Stimulated activated CD4-positive, alpha-beta T cell treated with anti-CD3 and anti-CD28 coated beads, TNF-alpha, amount 100 ng/mL, for 48 hours (primary cell): ENCODE data around the gene CENPO.

Experiments
- DNase-seq, 3 donors: peaks; one replicate each; pipeline ENCODE4 v3.0.0-alpha.2; 2020; ENCODE audit warnings: low read depth in 3 of 3

The CENPO gene

DNA sequence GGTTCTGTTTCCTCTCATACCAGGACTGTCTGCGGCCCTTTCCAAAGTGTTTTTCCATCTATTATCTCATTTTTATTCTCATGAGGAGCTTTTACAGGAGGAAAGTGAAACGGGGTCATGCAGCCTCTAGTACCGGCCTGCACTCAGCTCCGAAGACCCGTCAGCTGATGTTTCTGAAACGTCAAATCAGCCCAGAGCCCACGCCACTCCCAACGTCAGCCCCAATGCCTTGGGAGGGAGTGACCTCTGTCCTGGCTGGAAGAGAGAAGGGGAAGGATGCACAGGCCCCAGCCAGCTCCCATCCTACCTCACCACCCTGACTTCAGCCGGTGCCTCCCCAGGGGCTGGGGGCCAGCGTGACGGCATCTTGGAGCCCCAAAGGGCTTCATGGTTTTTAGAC, 68.3 kb downstream of the CENPO start:
- no peak for DNase-seq

DNA sequence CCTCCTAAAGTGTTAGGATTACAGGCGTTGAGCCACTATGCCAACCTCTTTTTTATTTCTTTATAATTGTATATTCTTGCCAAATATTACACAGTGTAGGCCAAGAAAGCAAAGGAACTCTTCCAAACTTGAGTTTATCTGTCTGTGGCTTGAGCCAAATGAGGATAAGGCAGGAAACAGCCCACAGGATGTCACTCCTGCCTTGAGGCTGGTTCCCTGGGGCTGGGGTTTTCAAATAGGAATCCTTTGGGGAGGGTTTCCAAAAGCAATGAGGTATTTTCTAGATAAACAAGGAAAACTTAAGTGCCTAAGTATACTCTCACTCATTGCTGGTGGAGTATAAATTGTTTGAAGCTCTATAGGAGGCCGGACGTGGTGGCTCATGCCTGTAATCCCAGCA, 70.4 kb downstream of the CENPO start:
- DNase-seq, result no peak

DNA sequence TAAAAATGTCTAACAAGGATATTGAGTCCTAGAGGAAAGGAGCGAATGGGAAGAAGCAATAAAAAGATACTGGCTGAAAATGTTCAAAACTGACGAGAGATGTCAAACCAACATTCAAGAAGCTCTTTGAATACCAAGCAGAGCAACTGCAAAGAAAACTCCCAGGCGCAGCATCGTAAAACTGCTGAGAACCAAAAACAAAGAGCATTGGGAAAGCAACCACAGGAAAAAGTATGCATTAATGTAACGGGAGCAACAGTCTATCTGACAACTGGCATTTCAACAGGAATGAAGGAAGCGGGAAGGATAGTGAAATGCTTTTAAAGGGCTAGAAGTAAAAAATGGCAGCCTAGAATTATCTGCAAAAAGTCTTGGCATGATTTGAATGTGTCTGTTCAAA, 73.7 kb downstream of the CENPO start:
- DNase-seq, result no peak

DNA sequence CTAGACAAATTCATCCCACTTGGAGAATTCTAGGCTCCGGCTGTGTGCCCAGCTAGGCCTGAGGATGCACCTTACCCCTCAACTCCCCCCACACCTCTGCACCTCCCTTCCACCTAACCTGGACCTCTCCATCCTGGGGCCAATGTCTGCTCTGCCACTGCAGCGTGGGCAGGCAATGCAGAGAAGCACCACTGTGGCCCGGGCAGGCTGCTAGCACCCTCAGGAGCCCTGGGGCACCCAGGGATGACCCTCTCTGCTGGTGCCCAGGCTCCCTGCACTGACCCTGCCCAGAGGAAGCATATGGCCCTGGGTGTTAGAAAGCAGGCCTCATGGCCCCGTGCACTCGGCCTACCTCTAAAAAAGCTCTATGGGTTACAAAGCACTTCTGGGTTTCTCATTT, 77.2 kb downstream of the CENPO start:
- no peak for DNase-seq

DNA sequence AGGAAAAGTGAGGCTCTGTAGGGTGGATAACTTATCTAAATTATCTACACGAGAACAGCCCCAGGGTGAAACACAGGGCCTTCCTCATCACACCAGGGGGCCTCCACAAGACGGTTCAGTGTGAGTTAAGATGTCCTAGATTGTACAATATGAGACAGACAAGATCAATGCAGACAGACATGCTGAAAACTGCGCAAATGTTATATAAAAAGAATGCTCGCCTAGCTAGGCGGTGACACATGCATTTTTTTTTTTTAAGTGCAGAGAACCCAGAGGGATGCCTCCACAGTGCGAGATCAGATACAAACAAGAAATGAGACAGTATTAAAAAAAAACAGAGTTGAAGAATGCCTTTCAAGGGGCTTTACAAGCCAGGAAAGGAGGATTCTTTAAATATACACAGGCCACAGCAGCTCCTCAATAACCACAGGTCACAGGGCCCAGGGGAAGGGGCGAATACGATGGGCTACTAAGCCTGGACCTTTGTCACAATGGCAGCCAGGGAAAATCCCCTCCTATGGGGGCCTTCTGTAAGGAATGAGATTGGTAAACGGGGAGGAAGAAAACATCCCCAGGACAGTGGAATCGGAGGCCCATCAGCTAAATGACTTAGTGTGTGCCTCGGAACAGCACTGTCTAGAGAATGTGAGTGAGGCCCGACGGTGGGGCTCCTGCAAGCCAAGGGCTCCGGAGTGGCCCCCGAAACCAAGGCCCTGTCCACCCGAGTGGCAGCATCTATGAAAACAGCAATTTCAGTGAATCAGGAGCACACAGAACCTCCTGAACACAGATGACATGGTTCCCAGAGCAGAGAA, 77.9 kb downstream of the CENPO start:
- DNase-seq, result no peak

DNA sequence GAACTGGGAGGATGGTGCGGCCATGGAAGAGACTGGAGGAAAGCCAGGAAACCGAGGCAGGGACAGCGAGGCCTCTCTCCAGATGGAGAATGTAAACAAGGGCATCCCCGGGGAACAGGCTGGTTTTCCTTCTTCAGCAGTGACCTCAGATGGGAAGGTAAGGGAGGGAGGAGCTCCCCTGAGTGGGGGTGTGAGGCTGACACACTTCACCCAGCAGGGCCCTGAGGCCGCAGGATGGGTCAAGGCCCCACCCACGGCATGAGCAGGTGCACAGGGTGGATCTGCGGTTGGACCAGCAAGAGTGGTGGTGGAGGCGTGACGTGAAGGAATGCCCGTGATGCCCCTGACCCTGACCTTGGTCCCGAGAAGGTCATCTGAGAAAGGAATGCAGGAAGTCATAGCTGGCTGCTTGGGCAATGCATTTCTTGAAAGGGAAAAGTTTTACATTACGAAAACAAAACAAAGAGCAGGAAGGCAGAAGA, 78.7 kb downstream of the CENPO start:
- no peak for DNase-seq
